Hepatocyte (in vitro differentiated cells): Measurements from ENCODE around the gene CEP128. TPM values are rescaled to one million over a fixed set of nuclear protein-coding genes. Genes with fewer than 3 reads are reported as not detected.

Experiments
- DNase-seq: peaks from one replicate; pipeline ENCODE4 v3.0.0-alpha.2; 2016; ENCODE audit warnings: low spot score
- H2AFZ ChIP-seq: fragments of 200-600 bp; sonication (generic); 2 replicates; pipeline ENCODE4 v1.6.0; 2016; ENCODE audit warnings: antibody characterized with exemption, mild to moderate bottlenecking
- H3K27ac ChIP-seq: fragments of 200-600 bp; sonication (generic); 2 replicates; pipeline ENCODE4 v1.5.1; 2016; ENCODE audit warnings: mild to moderate bottlenecking
- H3K27me3 ChIP-seq: fragments of 200-600 bp; sonication (generic); 2 replicates; pipeline ENCODE4 v1.6.1; 2016
- H3K36me3 ChIP-seq: fragments of 200-600 bp; sonication (generic); replicated peaks from 2 replicates; pipeline ENCODE4 v1.5.1; 2016; ENCODE audit warnings: low read depth; ENCODE audit not compliant: insufficient read depth
- H3K4me1 ChIP-seq: fragments of 200-600 bp; sonication (generic); 2 replicates; pipeline ENCODE4 v1.5.1; 2016; ENCODE audit warnings: mild to moderate bottlenecking, moderate library complexity; ENCODE audit not compliant: insufficient read depth
- H3K4me2 ChIP-seq: fragments of 200-600 bp; sonication (generic); 2 replicates; pipeline ENCODE4 v1.6.0; 2016
- H3K4me3 ChIP-seq: fragments of 200-600 bp; sonication (generic); 2 replicates; pipeline ENCODE4 v1.5.1; 2016; ENCODE audit warnings: mild to moderate bottlenecking
- H3K79me2 ChIP-seq: fragments of 200-600 bp; sonication (generic); 2 replicates; pipeline ENCODE4 v1.6.0; 2017; ENCODE audit warnings: mild to moderate bottlenecking
- H3K9me2 ChIP-seq: fragments of 200-600 bp; sonication (generic); replicated peaks from 2 replicates; pipeline ENCODE4 v1.6.0; 2017; ENCODE audit warnings: mild to moderate bottlenecking; ENCODE audit not compliant: insufficient read depth
- H3K9me3 ChIP-seq: fragments of 200-600 bp; sonication (generic); 2 replicates; pipeline ENCODE4 v1.5.1; 2016; ENCODE audit warnings: low read depth, mild to moderate bottlenecking
- H4K20me1 ChIP-seq: fragments of 200-600 bp; sonication (generic); 2 replicates; pipeline ENCODE4 v1.6.0; 2016; ENCODE audit warnings: mild to moderate bottlenecking; ENCODE audit not compliant: insufficient read depth, poor library complexity, severe bottlenecking
- CTCF ChIP-seq: fragments of 200-600 bp; sonication (generic); IDR thresholded peaks from 2 replicates; pipeline ENCODE4 v1.5.1; 2016; ENCODE audit warnings: antibody characterized with exemption, mild to moderate bottlenecking; ENCODE audit not compliant: poor library complexity
- EZH2 ChIP-seq: fragments of 200-600 bp; sonication (generic); IDR thresholded peaks from 2 replicates; pipeline ENCODE4 v1.6.1; 2016; ENCODE audit warnings: antibody characterized with exemption, mild to moderate bottlenecking, borderline replicate concordance
- EZH2phosphoT487 ChIP-seq: fragments of 200-600 bp; sonication (generic); IDR thresholded peaks from one replicate; pipeline ENCODE4 v1.6.1; 2018; ENCODE audit warnings: antibody characterized with exemption, mild to moderate bottlenecking, low read depth, moderate library complexity; ENCODE audit not compliant: unreplicated experiment, severe bottlenecking
- WGBS: methylation state at CpG from one replicate; pipeline ENCODE4 v1.1.6; 2016; ENCODE audit warnings: low lambda C conversion rate; ENCODE audit errors: missing lambda C conversion rate; 5-methylcytosine and 5-hydroxymethylcytosine counted together
- polyA plus RNA-seq: library from polyadenylated mRNA; unstranded; fragments of >200 nt; fragmentation: Nextera tagmentation; extraction: Ambion mirVana; gene quantifications from 2 replicates; pipeline ENCODE4 v1.2.1, GENCODE V29; 2016
- total RNA-seq: library from RNA; depleted of rRNA; stranded (reverse); fragments of >200 nt; gene quantifications from 2 replicates; pipeline ENCODE4 v1.2.3, GENCODE V29; 2014

Gene CEP128
- total and polyA plus RNA-seq, 2 experiments from 2014 or later: 1.4 to 3.6 TPM

- no peak overlapping the region for H3K27ac ChIP-seq
- no peak for DNase-seq
- no peaks in the 10 kb centered on the region for H4K20me1 ChIP-seq
Observed at GRCh38 chr14:80705241-80705980, 236.1 kb downstream of the CEP128 start.

GRCh38 chr14:80700601-80701000 lies 240.9 kb downstream of the CEP128 start:
- Histone ChIP-seq H2AFZ (no peak overlapping the region), H4K20me1 (no peaks in the 10 kb centered on the region), H3K9me3 (no peaks in the 10 kb centered on the region), H3K4me3 (no peak overlapping the region), H3K9me2 (no peaks in the 10 kb centered on the region), H3K27me3 (no peaks in the 10 kb centered on the region), H3K4me2 (no peak overlapping the region), H3K4me1 (no peaks in the 10 kb centered on the region), H3K36me3 (no peaks in the 10 kb centered on the region), H3K79me2 (no peaks in the 10 kb centered on the region), H3K27ac (no peak overlapping the region)
- WGBS: 94% methylated on average over 1 of the region's 1 CpG
- no peak for DNase-seq
- TF ChIP-seq EZH2: no peak
- TF ChIP-seq CTCF: no peak
- no peak for TF ChIP-seq EZH2phosphoT487

More at GRCh38 chr14:80705241-80705980, 236.1 kb downstream of the CEP128 start:
- TF ChIP-seq EZH2phosphoT487 (no peak), EZH2 (no peak), CTCF (no peak)
- no peaks in the 10 kb centered on the region for H3K9me2 ChIP-seq
- no peaks in the 10 kb centered on the region for H3K9me3 ChIP-seq
- H3K27me3 ChIP-seq: no peaks in the 10 kb centered on the region
- no peaks in the 10 kb centered on the region for H3K36me3 ChIP-seq
- no peaks in the 10 kb centered on the region for H3K79me2 ChIP-seq
- H3K4me3 ChIP-seq: no peak overlapping the region
- no peak overlapping the region for H3K4me2 ChIP-seq
- H2AFZ ChIP-seq: no peak overlapping the region
- WGBS: 94% methylated on average over 1 of the region's 1 CpG
- H3K4me1 ChIP-seq: no peaks in the 10 kb centered on the region

- no peaks in the 10 kb centered on the region for H3K79me2 ChIP-seq
- H3K9me2 ChIP-seq: no peaks in the 10 kb centered on the region
- TF ChIP-seq EZH2phosphoT487 (no peak), EZH2 (no peak), CTCF (no peak)
- H3K9me3 ChIP-seq: no peaks in the 10 kb centered on the region
- no peaks in the 10 kb centered on the region for H3K36me3 ChIP-seq
- H4K20me1 ChIP-seq: no peaks in the 10 kb centered on the region
- H3K27ac ChIP-seq: no peak overlapping the region
- no peak for DNase-seq
- WGBS: 90% methylated on average over 4 of the region's 4 CpGs
- no peak overlapping the region for H3K4me3 ChIP-seq
- H3K4me2 ChIP-seq: no peak overlapping the region
- no peaks in the 10 kb centered on the region for H3K4me1 ChIP-seq
- no peak overlapping the region for H2AFZ ChIP-seq
- H3K27me3 ChIP-seq: no peaks in the 10 kb centered on the region
Observed at GRCh38 chr14:80699861-80700260, 241.7 kb downstream of the CEP128 start.

- Histone ChIP-seq H3K79me2 (no peaks in the 10 kb centered on the region), H3K36me3 (no peaks in the 10 kb centered on the region), H3K4me2 (no peak overlapping the region), H3K9me3 (no peaks in the 10 kb centered on the region), H2AFZ (no peak overlapping the region), H3K27me3 (no peaks in the 10 kb centered on the region), H4K20me1 (no peaks in the 10 kb centered on the region), H3K27ac (no peak overlapping the region), H3K9me2 (no peaks in the 10 kb centered on the region), H3K4me3 (no peak overlapping the region), H3K4me1 (no peaks in the 10 kb centered on the region)
- TF ChIP-seq CTCF: no peak
- no peak for TF ChIP-seq EZH2
- no peak for TF ChIP-seq EZH2phosphoT487
- no peak for DNase-seq
- WGBS: 89% methylated on average over 6 of the region's 6 CpGs
Observed at GRCh38 chr14:80698974-80699373, 242.6 kb downstream of the CEP128 start.
